HG02938 (cell line): Measurements from ENCODE around the gene GPR52.
"Not testable (repeated sequence)": the region's sequence is repeated elsewhere in the genome, so short reads cannot be mapped to it uniquely, and the experiment has no call there.

Source experiments
- ATAC-seq: cut with Tn5 transposase; IDR thresholded peaks from one replicate; pipeline ENCODE4 v1.9.1; 2021; ENCODE audit warnings: mild to moderate bottlenecking, moderate library complexity; ENCODE audit not compliant: unreplicated experiment

Gene GPR52

GRCh38 chr1:174447866-174448530, at the start of gene GPR52:
TSS of gene GPR52 (plus strand) at chr1:174447964. CDS start at chr1:174448112, 148 bp downstream.
- no peak for ATAC-seq

GRCh38 chr1:174398246-174398645, 49.5 kb upstream of the GPR52 start:
- ATAC-seq, result no peak

- no peak for ATAC-seq
Measured at GRCh38 chr1:174399211-174399610, 48.6 kb upstream of the GPR52 start.

GRCh38 chr1:174401075-174401474, 46.7 kb upstream of the GPR52 start:
- no peak for ATAC-seq

- ATAC-seq, result no peak
Measured at GRCh38 chr1:174405219-174405618, 42.5 kb upstream of the GPR52 start.

- no peak for ATAC-seq
Measured at GRCh38 chr1:174406421-174406820, 41.3 kb upstream of the GPR52 start.

GRCh38 chr1:174407665-174408064, 40.1 kb upstream of the GPR52 start:
- no peak for ATAC-seq

GRCh38 chr1:174408146-174408545, 39.6 kb upstream of the GPR52 start:
- ATAC-seq, result no peak

- not testable (repeated sequence) for ATAC-seq
Measured at GRCh38 chr1:174409801-174410200, 38.0 kb upstream of the GPR52 start.

- no peak for ATAC-seq
Measured at GRCh38 chr1:174413632-174414031, 34.1 kb upstream of the GPR52 start.

GRCh38 chr1:174414203-174414602, 33.6 kb upstream of the GPR52 start:
- no peak for ATAC-seq

- no peak for ATAC-seq
Measured at GRCh38 chr1:174415506-174415905, 32.3 kb upstream of the GPR52 start.

GRCh38 chr1:174417921-174418320, 29.8 kb upstream of the GPR52 start:
- ATAC-seq, result no peak

- ATAC-seq, result no peak
Measured at GRCh38 chr1:174425121-174425520, 22.6 kb upstream of the GPR52 start.

GRCh38 chr1:174426153-174426552, 21.6 kb upstream of the GPR52 start:
- ATAC-seq, result no peak

GRCh38 chr1:174428033-174428432, 19.7 kb upstream of the GPR52 start:
- ATAC-seq, result no peak

GRCh38 chr1:174428739-174429138, 19.0 kb upstream of the GPR52 start:
- no peak for ATAC-seq

- no peak for ATAC-seq
Measured at GRCh38 chr1:174433451-174433850, 14.3 kb upstream of the GPR52 start.

GRCh38 chr1:174445351-174445750, 2.4 kb upstream of the GPR52 start:
- no peak for ATAC-seq

- ATAC-seq, result no peak
Measured at GRCh38 chr1:174445817-174446216, 1.9 kb upstream of the GPR52 start.

- no peak for ATAC-seq
Measured at GRCh38 chr1:174448531-174448883, 743 bp downstream of the GPR52 start.

- ATAC-seq, result no peak
Measured at GRCh38 chr1:174448974-174449373, 1.2 kb downstream of the GPR52 start.

- ATAC-seq, result no peak
Measured at GRCh38 chr1:174451408-174451807, 3.6 kb downstream of the GPR52 start.
